HG02885 (cell line): Measurements from ENCODE around the gene LCN12.

Experiments
- ATAC-seq: cut with Tn5 transposase; IDR thresholded peaks from one replicate; pipeline ENCODE4 v1.9.1; 2021; ENCODE audit warnings: mild to moderate bottlenecking; ENCODE audit not compliant: unreplicated experiment, poor library complexity

LCN12 gene

DNA sequence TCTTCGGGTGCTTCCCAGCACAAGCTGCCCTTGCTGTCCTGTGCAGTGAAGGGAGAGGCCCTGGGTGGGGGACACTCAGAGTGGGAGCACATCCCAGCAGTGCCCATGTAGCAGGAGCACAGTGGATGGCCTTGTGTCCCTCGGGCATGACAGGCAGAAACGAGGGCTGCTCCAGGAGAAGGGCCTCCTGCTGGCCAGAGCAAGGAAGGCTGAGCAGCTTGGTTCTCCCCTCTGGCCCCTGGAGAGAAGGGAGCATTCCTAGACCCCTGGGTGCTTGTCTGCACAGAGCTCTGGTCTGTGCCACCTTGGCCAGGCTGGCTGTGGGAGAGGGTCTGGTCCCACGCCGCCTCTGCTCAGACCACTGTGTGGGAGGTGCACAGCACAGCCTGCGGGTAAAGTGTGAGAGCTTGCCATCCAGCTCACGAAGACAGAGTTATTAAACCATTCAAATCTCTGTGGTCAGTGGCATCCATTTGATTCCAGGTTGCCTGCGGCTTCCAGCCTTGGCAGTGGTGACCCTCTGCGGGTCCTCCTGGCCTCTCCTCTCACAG, 25.8 kb upstream of the LCN12 start:
- no peak for ATAC-seq

DNA sequence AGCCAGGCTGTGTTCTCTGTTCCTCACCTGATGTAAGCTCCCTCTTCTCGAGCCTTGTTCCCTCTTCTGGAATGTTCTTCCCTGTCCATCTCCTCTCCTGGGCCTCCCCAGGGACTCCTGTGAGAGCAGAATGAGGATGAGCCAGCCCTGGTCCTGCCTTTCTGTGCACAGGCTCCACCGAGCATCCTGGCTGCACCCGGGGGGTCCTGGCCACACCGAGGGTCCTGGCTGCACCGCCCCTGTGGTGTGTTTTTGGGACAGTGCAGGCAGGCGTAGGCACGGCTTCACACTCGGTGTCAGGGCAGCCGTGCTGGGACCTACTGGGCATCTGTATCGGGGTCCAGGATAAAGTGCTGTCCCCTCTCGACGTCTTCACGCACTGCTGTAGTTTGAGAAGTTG, 25.3 kb upstream of the LCN12 start:
- no peak for ATAC-seq

DNA sequence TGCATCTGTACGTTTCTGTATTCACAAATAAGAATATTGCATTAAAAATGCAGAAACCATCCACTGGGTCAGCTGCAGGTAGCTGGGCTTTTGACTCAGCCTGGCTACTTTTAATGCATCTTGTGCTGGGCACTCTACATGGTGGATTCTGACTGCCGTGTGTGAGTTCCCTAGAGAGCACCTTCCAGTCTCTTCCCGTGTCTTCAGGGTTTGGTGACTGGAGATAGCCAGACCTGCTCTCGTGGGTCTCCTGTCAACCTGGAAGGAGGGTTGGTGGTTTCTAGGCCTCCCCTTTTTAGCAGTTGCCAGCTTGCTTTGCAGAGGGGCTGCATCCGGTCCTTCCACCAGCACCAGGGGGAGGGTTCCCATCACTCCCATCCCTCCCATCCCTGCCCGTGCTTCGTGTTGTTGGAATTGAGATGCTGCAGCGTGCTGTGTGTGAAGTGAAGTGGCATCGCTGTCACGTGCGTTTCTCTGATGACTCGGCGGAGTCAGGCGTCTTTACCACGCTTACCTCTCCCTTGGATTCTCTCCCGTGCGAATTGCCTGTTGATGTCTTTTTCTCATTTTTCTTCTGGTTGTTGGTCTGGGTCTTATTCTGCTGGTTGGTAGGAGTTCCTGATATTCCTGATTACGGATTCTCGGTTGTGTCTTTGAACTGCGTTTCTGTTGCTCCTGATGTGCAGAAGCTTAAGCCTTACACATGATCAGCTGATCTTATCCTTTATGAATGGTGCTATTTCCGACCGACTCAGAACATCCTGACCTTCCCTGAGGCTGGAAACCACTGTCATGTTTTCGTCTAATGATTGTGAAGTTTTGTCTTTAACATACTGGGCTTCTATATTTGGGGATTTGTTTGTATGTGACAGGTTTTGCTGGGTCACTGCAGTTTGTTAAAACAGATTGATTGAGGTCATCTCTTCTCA, 24.5 kb upstream of the LCN12 start:
- ATAC-seq = no peak

DNA sequence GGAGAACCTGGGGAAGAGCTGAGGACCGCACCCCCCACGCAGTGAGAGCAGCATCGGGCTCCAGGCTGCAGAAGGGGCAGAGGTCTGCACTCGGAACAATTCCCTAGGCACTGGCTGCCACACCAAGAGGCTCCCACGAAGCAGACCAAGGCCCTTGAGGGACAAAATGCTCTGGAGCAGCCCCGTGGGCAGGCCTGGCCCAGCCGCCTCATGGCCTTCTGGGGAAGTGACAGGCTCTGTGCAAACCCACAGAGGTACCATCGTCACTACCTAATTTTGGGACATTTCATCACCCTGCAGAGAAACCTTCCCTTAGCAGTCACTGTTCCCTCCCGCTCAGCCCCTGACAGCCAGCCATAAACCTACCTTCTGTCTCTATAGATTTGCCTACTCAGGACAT, 23.5 kb upstream of the LCN12 start:
- ATAC-seq = no peak

DNA sequence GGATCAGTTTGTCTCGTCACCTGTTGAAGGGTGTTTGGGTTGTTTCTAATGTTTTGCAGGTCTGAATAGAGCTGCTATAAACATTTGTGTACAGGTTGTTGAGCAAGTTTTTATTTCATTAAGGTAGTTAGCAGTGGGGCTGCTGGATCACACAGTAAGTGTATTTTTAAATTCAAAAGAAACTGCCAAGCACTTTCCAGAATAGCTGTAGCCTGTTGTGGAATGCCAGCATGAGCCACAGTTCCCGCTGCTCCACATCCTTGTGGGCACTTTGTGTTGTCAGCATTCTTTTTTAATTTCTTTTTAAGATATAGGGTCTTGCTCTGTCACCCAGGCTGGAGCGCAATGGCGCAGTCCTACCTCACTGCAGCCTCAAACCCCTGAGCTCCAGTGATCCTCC, 22.1 kb upstream of the LCN12 start:
- no peak for ATAC-seq

DNA sequence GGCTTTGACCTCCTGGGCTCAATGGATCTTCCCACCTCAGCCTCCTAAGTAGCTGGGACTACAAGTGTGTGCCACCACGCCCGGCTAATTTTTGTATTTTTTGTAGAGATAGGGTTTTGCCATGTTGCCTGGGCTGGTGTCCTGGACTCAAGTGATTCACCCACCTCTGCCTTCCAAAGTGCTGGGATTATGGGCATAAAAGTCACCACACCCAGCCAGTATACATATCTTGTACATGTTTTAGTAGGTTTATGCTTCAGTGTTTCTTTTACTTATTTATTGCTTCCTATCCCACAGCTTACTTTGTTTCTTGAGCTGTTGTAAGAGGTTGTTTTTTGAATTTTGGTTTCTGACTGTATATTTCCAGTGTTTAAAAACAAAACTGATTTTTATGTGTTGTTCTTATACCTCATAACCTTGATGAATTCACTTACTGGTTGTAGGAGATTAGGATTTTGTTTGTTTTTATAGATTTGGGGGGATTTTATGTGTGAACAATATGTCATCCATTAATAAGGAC, 20.4 kb upstream of the LCN12 start:
- no peak for ATAC-seq

DNA sequence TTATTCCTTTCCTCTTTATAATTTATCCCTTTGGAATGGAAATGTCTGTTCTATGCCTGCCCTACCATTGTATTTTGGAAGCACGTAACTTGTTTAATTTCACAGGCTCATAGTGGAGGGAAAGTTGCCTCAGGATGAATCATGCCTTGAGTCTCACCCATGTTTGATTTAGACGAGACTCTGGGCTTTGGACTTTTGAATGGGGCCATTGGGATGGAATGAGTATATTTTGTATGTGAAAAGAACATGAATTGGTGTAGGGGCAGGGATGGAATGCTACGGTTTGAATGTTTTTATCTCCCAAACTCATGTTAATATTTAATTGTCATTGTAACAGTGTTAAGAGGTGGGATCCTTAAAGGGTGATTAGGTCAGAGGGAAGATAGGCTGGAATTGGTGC, 17.8 kb upstream of the LCN12 start:
- ATAC-seq = no peak

DNA sequence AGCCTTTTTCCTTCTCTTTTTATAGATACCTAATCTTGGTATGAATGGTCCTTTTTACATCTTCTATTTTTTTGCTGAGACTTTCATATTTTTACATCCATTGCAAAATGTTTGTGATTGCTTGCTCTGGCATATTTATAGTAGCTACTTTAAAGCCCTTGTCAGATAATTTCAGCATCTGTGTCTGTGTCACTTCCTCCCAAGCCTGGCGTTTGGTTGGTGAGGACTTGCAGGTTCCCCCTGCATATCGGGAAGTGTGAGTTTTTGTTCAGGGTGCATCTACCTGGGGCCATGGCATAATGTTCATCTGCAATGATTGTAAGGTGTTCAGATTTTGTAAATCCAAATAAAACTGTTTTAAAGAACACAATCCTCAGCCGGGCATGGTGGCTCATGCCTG, 16.4 kb upstream of the LCN12 start:
- ATAC-seq = no peak

DNA sequence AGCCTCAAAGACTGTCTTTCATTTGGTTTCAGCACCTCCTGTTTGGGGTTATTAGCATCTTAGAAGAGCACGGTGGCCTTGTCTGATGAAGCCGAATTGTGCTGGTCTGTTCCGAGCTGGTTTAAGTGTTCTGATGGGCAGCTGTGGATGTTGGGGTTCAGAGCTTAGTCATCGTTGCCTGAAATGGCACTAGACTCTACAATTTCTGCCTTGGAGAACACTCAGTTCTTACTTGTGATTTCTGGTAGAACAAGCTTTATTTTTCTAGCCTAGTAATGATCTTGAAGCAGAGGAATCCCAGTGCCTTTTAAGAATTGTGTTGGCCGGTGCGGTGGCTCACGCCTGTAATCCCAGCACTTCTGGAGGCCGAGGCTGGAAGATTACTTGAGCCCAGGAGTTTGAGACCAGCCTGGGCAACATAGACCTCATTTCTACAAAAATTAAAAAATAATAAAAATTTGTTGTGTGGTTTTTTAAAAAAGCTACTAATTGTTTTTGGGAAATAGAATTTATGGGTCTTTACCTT, 15.4 kb upstream of the LCN12 start:
- no peak for ATAC-seq

DNA sequence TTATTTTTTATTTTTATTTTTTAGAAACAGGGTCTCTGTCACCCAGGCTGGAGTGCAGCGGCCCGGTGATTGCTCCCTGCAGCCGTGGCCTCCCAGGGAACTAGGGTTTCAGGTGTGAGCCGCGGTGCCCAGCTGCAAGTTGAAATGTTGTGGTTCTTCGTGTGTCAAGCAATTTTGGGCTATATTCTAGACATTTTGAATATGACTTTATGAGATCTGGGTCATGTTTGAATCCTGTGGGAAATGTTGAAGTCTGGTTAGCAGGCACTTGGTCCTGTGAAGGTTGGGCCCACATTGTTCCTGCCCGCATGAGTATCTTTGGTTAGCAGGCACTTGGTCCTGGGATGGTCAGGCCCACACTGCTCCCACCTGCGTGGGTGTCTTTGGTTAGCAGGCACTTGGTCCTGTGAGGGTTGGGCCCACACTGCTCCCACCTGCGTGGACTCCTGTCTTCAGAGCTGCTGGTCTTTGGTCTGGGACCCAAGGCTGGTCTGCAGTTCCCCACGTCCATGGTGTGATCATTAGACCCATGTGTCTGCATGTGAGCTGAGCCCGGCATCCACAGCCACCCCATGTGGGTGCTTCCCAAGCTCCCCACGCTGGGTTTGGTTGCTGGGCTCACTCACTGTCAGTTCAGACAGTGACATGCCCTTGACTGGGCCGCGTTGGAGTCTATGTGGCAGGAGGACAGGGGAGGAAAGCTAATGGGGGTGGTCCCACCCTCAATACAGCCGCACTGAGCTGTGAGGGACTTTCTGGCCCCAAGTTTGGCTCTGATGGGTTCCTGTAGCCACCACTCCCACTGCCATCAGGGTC, 14.7 kb upstream of the LCN12 start:
- ATAC-seq = no peak

DNA sequence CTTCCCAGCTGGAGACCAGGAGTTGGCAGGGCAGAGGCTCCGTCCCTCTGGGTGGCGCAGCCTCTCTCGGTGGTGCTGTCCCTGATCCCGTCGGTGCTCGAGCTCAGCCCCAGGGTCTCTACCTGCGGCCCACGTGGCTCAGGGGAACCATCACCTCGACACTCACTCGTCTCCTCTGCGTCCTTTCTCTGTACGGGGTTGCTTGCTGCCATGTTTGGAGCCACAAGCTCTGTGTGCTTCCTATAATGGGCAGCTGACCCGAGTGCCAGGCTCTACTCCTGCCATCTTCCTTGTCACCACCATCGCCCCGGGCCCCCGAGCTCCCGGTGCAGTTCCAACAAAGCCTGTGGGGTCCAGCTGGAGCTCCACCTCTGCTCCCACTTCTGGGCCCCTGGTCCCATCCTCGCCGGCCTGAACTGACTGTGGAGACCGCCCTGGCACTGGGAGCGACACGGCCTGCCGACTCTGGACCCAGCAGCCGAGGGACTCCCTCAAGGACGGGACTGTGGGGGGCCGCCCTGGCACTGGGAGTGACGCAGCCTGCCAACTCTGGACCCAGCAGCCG, 12.6 kb upstream of the LCN12 start:
- ATAC-seq = no peak

DNA sequence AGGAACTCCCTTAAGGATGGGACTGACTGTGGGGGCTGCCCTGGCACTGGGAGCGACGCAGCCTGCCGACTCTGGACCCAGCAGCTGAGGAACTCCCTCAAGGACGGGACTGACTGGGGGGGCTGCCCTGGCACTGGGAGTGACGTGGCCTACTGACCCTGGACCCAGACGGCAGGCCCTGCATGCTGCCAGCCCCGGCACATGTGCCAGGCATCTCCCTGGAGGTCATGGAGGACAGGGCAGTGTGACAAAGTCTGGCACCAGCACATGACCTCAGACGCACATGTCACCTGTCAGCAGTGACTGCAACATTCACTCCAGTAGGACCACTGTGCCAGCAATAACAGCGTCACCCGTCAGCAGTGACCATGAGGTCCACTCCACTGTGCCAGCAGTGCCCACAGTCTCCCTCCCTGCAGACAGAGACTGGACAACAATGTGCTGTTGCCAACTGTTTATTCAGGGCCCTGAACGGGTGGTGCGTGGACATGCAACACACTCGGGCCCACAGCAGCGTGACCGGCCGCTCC, 12.0 kb upstream of the LCN12 start:
- ATAC-seq = no peak

DNA sequence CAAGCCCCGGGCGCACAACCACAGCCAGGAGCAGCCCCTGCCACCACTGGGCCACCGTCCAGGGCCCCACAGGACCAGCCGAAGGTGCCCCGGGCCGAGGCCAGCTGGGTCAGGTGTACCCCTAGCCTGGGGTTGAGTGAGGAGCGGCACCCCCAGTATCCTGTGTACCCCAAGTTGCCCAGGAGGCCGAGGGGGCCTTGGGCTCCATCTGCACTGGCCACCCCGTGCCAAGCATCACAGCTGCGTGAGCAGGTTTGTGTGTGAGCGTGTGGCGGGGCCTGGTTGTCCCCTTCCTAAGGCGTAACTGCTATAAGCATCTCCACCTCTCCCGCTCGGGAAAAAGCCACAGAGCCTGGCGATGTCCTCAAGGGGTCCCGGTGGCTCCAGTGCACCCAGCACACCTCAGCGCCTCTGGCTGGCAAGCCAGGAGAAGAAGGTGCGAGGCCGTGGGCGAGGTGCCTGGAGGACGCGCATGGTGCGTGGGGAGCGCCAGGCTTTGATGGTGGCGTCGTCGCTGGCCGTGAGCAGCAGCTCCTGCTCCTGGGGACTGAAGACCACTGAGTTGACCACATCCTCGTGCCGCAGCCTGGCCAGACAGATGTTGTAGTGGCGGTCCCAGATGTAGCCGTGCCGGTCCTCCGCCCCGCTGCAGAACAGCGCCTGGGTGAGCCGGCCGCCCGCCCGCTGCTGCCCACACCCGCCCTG, 11.4 kb upstream of the LCN12 start:
- ATAC-seq = no peak

DNA sequence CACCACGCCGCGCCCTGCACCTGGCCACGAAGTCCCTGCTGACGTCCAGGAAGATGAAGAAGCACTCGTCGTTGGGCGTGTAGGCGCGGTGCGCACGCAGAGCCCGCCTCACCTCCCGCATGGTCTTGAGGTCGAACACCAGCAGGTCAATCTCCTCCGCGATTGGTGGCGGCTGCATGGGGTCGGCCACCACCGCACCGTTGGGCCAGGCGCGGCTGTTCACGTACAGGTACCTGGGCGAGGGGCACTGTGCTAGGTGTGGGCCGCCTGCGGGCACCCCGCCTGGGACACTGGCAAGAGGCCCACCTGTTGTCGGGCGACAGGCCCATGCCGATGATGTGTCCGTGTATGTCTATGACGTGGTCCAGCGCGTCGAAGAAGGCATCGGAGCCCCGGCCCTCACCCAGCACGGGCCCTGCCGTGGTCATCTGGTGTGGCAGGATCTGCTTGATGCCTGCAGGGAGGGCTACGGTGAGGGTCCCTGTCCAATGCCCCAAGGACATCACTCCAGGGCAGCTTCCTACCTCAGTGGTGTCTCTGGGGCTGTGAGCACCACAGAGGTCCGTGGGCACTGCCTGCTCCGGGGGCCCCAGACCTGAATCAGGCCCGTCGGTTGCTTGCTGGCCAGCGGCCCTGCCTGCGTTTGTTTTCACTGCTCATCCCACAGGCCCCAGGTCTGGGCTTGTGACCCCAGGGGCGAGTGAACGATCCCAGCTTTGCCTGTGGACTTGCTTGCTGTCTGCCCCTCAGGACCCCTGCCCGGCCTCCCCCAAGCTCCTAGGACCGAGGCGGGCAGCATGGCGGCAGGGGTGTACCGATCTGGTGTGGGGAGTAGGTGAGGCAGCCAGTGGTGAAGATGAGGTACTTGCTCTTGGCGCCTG, 10.6 kb upstream of the LCN12 start:
- no peak for ATAC-seq

DNA sequence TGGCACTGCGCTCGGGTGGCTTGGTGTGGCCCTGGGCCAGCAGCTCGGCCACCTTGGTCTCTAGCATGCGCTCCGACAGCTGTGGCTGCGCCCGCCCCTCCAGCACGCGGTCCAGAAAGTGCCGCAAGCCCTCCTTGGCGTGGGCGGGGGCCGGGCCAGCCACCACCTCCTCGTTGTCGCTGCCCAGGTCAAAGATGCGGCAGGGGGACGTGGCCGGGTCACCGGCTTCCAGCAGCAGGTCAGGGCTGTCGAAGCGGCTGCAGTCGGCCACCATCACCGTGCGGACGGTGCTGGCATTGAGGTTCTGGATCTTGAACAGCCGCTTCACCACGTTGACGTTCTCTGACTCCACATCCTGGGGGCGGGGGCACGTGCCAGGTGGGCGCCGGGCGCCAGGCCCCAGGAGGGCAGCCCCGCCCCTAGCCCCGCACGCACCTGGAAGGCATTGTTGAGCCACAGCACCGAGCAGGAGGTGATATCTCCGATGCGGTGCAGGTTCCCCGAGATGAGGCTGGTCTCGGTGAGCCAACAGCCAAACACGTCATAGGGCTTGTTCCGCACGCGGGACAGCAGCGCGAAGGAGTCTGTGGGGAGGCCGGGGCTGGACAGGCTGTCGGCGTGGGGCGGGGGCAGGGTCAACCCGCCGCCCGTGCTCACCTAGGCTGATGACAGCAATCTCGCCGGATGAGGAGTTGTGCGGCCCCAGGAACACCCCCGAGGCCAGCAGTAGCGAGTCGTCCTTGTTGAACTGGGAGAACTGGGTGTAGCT, 9.8 kb upstream of the LCN12 start:
- ATAC-seq = no peak

DNA sequence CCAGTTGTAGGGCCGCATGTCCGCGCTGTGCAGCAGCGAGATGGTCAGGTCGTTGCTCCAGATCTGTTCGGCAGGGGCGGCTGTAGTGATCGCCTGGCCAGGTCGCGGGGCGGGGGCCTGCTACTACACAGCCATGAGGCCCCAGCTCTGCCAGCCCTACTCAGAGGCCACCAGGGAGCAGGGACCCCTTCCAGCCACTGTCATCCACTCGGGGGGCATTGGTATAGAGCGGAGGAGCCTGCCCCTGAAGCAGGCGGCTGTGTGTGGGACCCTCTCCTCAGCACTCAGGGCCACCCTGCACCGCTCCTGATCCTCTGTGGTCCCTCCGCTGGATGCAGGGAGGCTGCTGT, 9.2 kb upstream of the LCN12 start:
- ATAC-seq = no peak

DNA sequence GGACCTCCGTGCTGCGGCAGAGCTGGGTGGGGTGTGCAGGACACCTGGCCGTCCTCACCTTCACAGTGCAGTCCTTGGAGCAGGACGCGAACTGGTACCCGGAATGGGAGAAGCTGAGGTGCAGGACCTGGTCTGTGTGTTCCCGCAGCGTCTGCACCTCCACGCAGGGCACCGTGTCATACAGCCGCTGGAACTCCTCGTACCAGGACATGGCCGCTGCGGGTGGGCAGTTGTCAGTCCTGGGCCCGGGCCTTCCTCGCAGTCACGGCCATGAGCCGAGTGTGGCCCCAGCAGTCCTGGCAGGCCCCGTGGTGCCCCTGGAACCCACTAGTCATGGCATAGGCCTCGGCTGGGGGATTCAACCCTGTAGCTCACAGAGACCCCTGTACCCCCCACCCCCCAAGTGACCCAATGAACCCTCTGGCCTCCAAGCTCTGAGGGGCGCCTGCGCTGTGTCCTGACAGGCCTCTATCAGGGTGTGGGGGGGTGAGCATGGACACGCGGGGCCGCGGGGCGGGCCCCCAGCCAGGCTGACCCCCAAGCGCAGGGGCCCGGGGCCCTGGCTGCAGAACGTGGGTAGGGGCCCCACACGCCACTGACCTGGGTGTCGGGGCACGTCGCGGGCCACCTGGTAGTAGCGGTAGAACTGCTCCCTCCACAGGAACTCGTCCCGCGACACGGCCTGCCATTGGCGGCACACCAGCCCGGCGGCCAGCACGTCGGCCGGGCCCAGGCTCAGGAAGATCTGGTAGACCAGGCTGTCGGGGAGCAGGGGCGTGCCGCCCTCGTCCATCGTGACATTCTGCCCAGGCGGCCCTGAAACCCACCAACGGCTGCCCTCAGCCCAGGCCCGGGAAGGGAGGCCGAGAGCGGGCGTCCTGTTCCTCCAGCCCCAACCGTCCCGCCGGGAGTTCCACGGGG, 8.5 kb upstream of the LCN12 start:
- peak; percentile 27 for ATAC-seq
